ENCODE data around the gene KRTAP12-1. TPM values are rescaled to one million over a fixed set of nuclear protein-coding genes. Genes with fewer than 3 reads are reported as not detected.
"Not testable (repeated sequence)": the region's sequence is repeated elsewhere in the genome, so short reads cannot be mapped to it uniquely, and the experiment has no call there.

KRTAP12-1 gene
- total RNA-seq, 1 experiment from 2014 or later: 0.63 TPM

GRCh38 chr21:44640761-44641160, 41.2 kb downstream of the KRTAP12-1 start (continued):
- no peak for TF ChIP-seq HMGXB4 (CRISPR knock-in tag; IDR thresholded peaks at IDR 0.05)
- TF ChIP-seq CREM (CRISPR knock-in tag; IDR thresholded peaks at IDR 0.05): no peak
- TF ChIP-seq ZNF423 (CRISPR knock-in tag; IDR thresholded peaks at IDR 0.05): no peak
- TF ChIP-seq CDX4 (CRISPR knock-in tag; IDR thresholded peaks at IDR 0.05; ENCODE audit: borderline replicate concordance): no peak
- no peak for TF ChIP-seq STAT6 (CRISPR knock-in tag; conservative IDR thresholded peaks at IDR 0.05; ENCODE audit: low read depth)
- TF ChIP-seq JUN (CRISPR knock-in tag; IDR thresholded peaks at IDR 0.05): no peak
- no peak for TF ChIP-seq NR1H2 (CRISPR knock-in tag; IDR thresholded peaks at IDR 0.05)
- TF ChIP-seq CREB1 (CRISPR knock-in tag; IDR thresholded peaks at IDR 0.05): no peak
- TF ChIP-seq ZSCAN18 (CRISPR knock-in tag; IDR thresholded peaks at IDR 0.05): no peak

GRCh38 chr21:44639331-44639655, 42.7 kb downstream of the KRTAP12-1 start:
- ATAC-seq: no peak
- peaks cover 4% of the 10 kb centered on the region; the same call in 1 of the 2 replicates for H3K27me3 Mint-ChIP-seq (ENCODE audit: low read depth)
- no peak overlapping the region for H3K27ac Mint-ChIP-seq
- ChIA-PET POLR2A (no interaction called here), CTCF (no interaction called here)
- peaks cover 35% of the 10 kb centered on the region for H3K9me3 Mint-ChIP-seq
- no peak for TF ChIP-seq ZNF281 (CRISPR knock-in tag; IDR thresholded peaks at IDR 0.05)
- no peak for TF ChIP-seq MXD4 (CRISPR knock-in tag; IDR thresholded peaks at IDR 0.05; ENCODE audit: borderline replicate concordance)
- TF ChIP-seq USF1 (CRISPR knock-in tag; IDR thresholded peaks at IDR 0.05): no peak
- no peak for TF ChIP-seq E2F1 (CRISPR knock-in tag; IDR thresholded peaks at IDR 0.05)
- no peak for TF ChIP-seq SMAD3 (CRISPR knock-in tag; IDR thresholded peaks at IDR 0.05; ENCODE audit: borderline replicate concordance)
- no peak for TF ChIP-seq IRF2 (CRISPR knock-in tag; IDR thresholded peaks at IDR 0.05; ENCODE audit: borderline replicate concordance, low read depth)
- no peak for TF ChIP-seq JUN (CRISPR knock-in tag; IDR thresholded peaks at IDR 0.05)
- TF ChIP-seq TEAD4 (CRISPR knock-in tag; IDR thresholded peaks at IDR 0.05): no peak
- no peak for TF ChIP-seq ATF2 (CRISPR knock-in tag; IDR thresholded peaks at IDR 0.05; ENCODE audit: borderline replicate concordance, low read depth)
- no peak for TF ChIP-seq NFATC4 (CRISPR knock-in tag; IDR thresholded peaks at IDR 0.05)
- no peak for TF ChIP-seq CREB1 (CRISPR knock-in tag; IDR thresholded peaks at IDR 0.05)
- no peak for TF ChIP-seq EMX1 (CRISPR knock-in tag; IDR thresholded peaks at IDR 0.05)
- no peak for DNase-seq (ENCODE audit: low spot score)
- no peak overlapping the region for H3K4me3 Mint-ChIP-seq
- H3K36me3 Mint-ChIP-seq: peaks cover 16% of the 10 kb centered on the region
- peaks cover 6% of the 10 kb centered on the region for H3K4me1 Mint-ChIP-seq

- H3K27ac Mint-ChIP-seq; DNase-seq (ENCODE audit: low spot score); CTCF ChIA-PET; H3K27me3 Mint-ChIP-seq (ENCODE audit: low read depth); ATAC-seq; POLR2A ChIA-PET; H3K4me3 Mint-ChIP-seq; H3K4me1 Mint-ChIP-seq: not testable (repeated sequence)
- Mint-ChIP-seq H3K36me3 (peaks cover 13% of the 10 kb centered on the region), H3K9me3 (peaks cover 31% of the 10 kb centered on the region)
Measured at GRCh38 chr21:44638506-44639330, 43.2 kb downstream of the KRTAP12-1 start.
